Forelimb muscle (tissue), 1 donor: ENCODE measurements around the gene GUCA1A. TPM values are rescaled to one million over a fixed set of nuclear protein-coding genes. Genes with fewer than 3 reads are reported as not detected.

Experiments used
- DNase-seq: peaks from one replicate; pipeline ENCODE4 v3.0.0-alpha.2; 2013; ENCODE audit warnings: low read depth
- polyA plus RNA-seq: library from polyadenylated mRNA; unstranded; fragments of 120-200 nt; gene quantifications from one replicate; pipeline ENCODE4 v1.2.1, GENCODE V29; 2013; ENCODE audit not compliant: insufficient read length

The GUCA1A gene
- polyA plus RNA-seq: not detected

- DNase-seq: no peak
These were observed at the start of gene GUCA1A for GRCh38 chr6:42173101-42173500. Gene GUCA1A (plus strand): TSS chr6:42173364. CDS start chr6:42173614, 250 bp downstream.

GRCh38 chr6:42123379-42124103, 49.6 kb upstream of the GUCA1A start:
- DNase-seq: no peak

GRCh38 chr6:42124223-42124836, 48.8 kb upstream of the GUCA1A start:
- DNase-seq: no peak

- DNase-seq: no peak
These were observed 47.9 kb upstream of the GUCA1A start for GRCh38 chr6:42125231-42125630.

- DNase-seq: no peak
These were observed 47.5 kb upstream of the GUCA1A start for GRCh38 chr6:42125663-42126062.

GRCh38 chr6:42128460-42129359, 44.5 kb upstream of the GUCA1A start:
- DNase-seq: no peak

GRCh38 chr6:42129360-42129676, 43.8 kb upstream of the GUCA1A start:
- DNase-seq: no peak

- DNase-seq: no peak
These were observed 41.6 kb upstream of the GUCA1A start for GRCh38 chr6:42131531-42131930.

GRCh38 chr6:42133926-42134325, 39.2 kb upstream of the GUCA1A start:
- no peak for DNase-seq

GRCh38 chr6:42135161-42135560, 38.0 kb upstream of the GUCA1A start:
- no peak for DNase-seq

GRCh38 chr6:42135722-42136121, 37.4 kb upstream of the GUCA1A start:
- DNase-seq: no peak

GRCh38 chr6:42136508-42137193, 36.5 kb upstream of the GUCA1A start:
- DNase-seq: no peak

GRCh38 chr6:42137194-42137753, 35.9 kb upstream of the GUCA1A start:
- DNase-seq: no peak

GRCh38 chr6:42138190-42138589, 35.0 kb upstream of the GUCA1A start:
- no peak for DNase-seq

GRCh38 chr6:42138630-42139619, 34.2 kb upstream of the GUCA1A start:
- no peak for DNase-seq

- no peak for DNase-seq
These were observed 33.1 kb upstream of the GUCA1A start for GRCh38 chr6:42140032-42140431.

- DNase-seq: no peak
These were observed 32.2 kb upstream of the GUCA1A start for GRCh38 chr6:42140756-42141602.

- DNase-seq: no peak
These were observed 31.5 kb upstream of the GUCA1A start for GRCh38 chr6:42141603-42142117.
